ENCODE measurements around the gene ZNF692. TPM values are rescaled to one million over a fixed set of nuclear protein-coding genes. Genes with fewer than 3 reads are reported as not detected.

ZNF692 gene
- total and polyA plus RNA-seq, 2 of the 13 experiments (the other 11 are each of a cell fraction or from before 2014, with no cell fraction given), result 27.3 to 45.8 TPM

- TF ChIP-seq SOX13 (IDR thresholded peaks at IDR 0.05) (no peak), SOX13 (CRISPR knock-in tag; conservative IDR thresholded peaks at IDR 0.05 in 1 of 2, IDR thresholded peaks at IDR 0.05 in 1 of 2) (peak in 1 of 2 experiments; percentile 12; a peak in 1 of 4 replicates), PREB (CRISPR knock-in tag; IDR thresholded peaks at IDR 0.05) (0 out of 2 replicates have a peak, but pooled peaks have one; percentile 64), ZNF136 (CRISPR knock-in tag; IDR thresholded peaks at IDR 0.05; ENCODE audit: low read depth) (no peak), SNAPC4 (CRISPR knock-in tag; IDR thresholded peaks at IDR 0.05) (0 out of 2 replicates have a peak, but pooled peaks have one; percentile 59), SSRP1 (CRISPR knock-in tag; IDR thresholded peaks at IDR 0.05) (no peak; the same call in 1 of the 2 replicates), PHF8 (CRISPR knock-in tag; IDR thresholded peaks at IDR 0.05) (peak; percentile 86), ZNF468 (CRISPR knock-in tag; IDR thresholded peaks at IDR 0.05) (0 out of 2 replicates have a peak, but pooled peaks have one; percentile 69), ZNF207 (IDR thresholded peaks at IDR 0.05; ENCODE audit: borderline replicate concordance) (no peak), JUND (CRISPR knock-in tag; IDR thresholded peaks at IDR 0.05) (0 out of 2 replicates have a peak, but pooled peaks have one; percentile 38), JUN (CRISPR knock-in tag; IDR thresholded peaks at IDR 0.05) (no peak), TERF1 (CRISPR knock-in tag; IDR thresholded peaks at IDR 0.05) (0 out of 2 replicates have a peak, but pooled peaks have one; percentile 84), NCOR1 (IDR thresholded peaks at IDR 0.05; ENCODE audit: borderline replicate concordance, low read length) (no peak), SALL1 (CRISPR knock-in tag; IDR thresholded peaks at IDR 0.05) (peak; percentile 77), MAF1 (CRISPR knock-in tag; IDR thresholded peaks at IDR 0.05; ENCODE audit: borderline replicate concordance) (peak; percentile 51; the same call in 1 of the 2 replicates), KDM4B (CRISPR knock-in tag; IDR thresholded peaks at IDR 0.05) (peak; percentile 23; the same call in 1 of the 2 replicates), FOXA1 (IDR thresholded peaks at IDR 0.05) (no peak), FOXA1 (CRISPR knock-in tag; IDR thresholded peaks at IDR 0.05) (no peak), ZNF138 (CRISPR knock-in tag; IDR thresholded peaks at IDR 0.05; ENCODE audit: low read depth) (peak; percentile 12; the same call in 1 of the 2 replicates), LBX2 (CRISPR knock-in tag; IDR thresholded peaks at IDR 0.05; ENCODE audit: borderline replicate concordance) (peak; percentile 38; the same call in 1 of the 2 replicates), DR1 (CRISPR knock-in tag; IDR thresholded peaks at IDR 0.05) (peak; percentile 52), ZNF816 (CRISPR knock-in tag; IDR thresholded peaks at IDR 0.05; ENCODE audit: borderline replicate concordance) (no peak), ZNF225 (CRISPR knock-in tag; IDR thresholded peaks at IDR 0.05) (no peak; the same call in 1 of the 2 replicates)
Measured at GRCh38 chr1:248838357-248839167, 20.3 kb downstream of the ZNF692 start (continued).

Measured in HepG2 (cell line).